SK-N-SH (cell line): ENCODE measurements around the gene COBL. TPM values are rescaled to one million over a fixed set of nuclear protein-coding genes. Genes with fewer than 3 reads are reported as not detected.

ENCODE experiments used
- CTCF ChIA-PET: fragments of 300-600, 350-600 bp; formaldehyde crosslinking; extraction: SDS; loops from one replicate; lab custom pipeline; 2021; lab: Yijun Ruan, JAX
- POLR2A ChIA-PET: fragments of 350-600 bp; sonication (Branson Sonifier 250); formaldehyde crosslinking; extraction: SDS; loops from one replicate; lab custom pipeline; 2020; ENCODE audit warnings: antibody characterized with exemption, inconsistent platforms; lab: Yijun Ruan, JAX
- DNase-seq: peaks from one replicate; pipeline ENCODE4 v3.0.0; 2012
- H2AFZ ChIP-seq: fragments of 200-600 bp; sonication (generic); 2 replicates; pipeline ENCODE4 v1.8.1; 2016; ENCODE audit warnings: antibody characterized with exemption, mild to moderate bottlenecking, low read depth
- H3F3A ChIP-seq: fragments of 200-600 bp; sonication (generic); replicated peaks from 2 replicates; pipeline ENCODE3; 2016; ENCODE audit warnings: antibody characterized with exemption, mild to moderate bottlenecking; ENCODE audit not compliant: insufficient read depth
- H3K27ac ChIP-seq, 2 experiments: fragments of 200-500 bp in 1 of 2; fragments of 200-600 bp in 1 of 2; sonication (Bioruptor generic) in 1 of 2; sonication (generic), shearing (Covaris generic) in 1 of 2; 2 replicates each; pipeline versions ENCODE4 v1.5.1 to v1.6.1; 2014 to 2016; ENCODE audit warnings: low read depth in 2 of 2, inconsistent platforms in 1 of 2, low read length in 1 of 2, mild to moderate bottlenecking in 1 of 2, mixed read lengths in 1 of 2
- H3K27me3 ChIP-seq: fragments of 200-600 bp; sonication (generic), shearing (Covaris generic); 2 replicates; pipeline ENCODE4 v1.6.1; 2016; ENCODE audit warnings: mixed run types; ENCODE audit not compliant: insufficient read depth
- H3K36me3 ChIP-seq, 2 experiments: fragments of 200-500 bp in 1 of 2; fragments of 200-600 bp in 1 of 2; sonication (Bioruptor generic) in 1 of 2; sonication (generic) in 1 of 2; replicated peaks in 1 of 2; 2 replicates each; pipeline versions ENCODE3 to v1.5.1; 2014 to 2016; ENCODE audit warnings: low read length in 1 of 2, mild to moderate bottlenecking in 1 of 2; ENCODE audit not compliant: insufficient read depth in 2 of 2, control insufficient read depth in 1 of 2
- H3K4me1 ChIP-seq, 2 experiments: fragments of 200-500 bp in 1 of 2; fragments of 200-600 bp in 1 of 2; sonication (Bioruptor generic) in 1 of 2; sonication (generic), shearing (Covaris generic) in 1 of 2; 2 replicates each; pipeline versions ENCODE4 v1.5.1 to v1.6.1; 2014 to 2016; ENCODE audit warnings: low read depth in 1 of 2, low read length in 1 of 2, mixed run types in 1 of 2; ENCODE audit not compliant: insufficient read depth in 2 of 2, control insufficient read depth in 1 of 2
- H3K4me2 ChIP-seq: fragments of 200-600 bp; sonication (generic), shearing (Covaris generic); 2 replicates; pipeline ENCODE4 v1.6.1; 2017; ENCODE audit warnings: mixed run types
- H3K4me3 ChIP-seq, 2 experiments: fragments of 200-500 bp in 1 of 2; fragments of 200-600 bp in 1 of 2; sonication (Bioruptor generic) in 1 of 2; sonication (generic), shearing (Covaris generic) in 1 of 2; 2 replicates each; pipeline versions ENCODE4 v1.5.1 to v1.8.1; 2014 to 2016; ENCODE audit warnings: low read depth in 2 of 2, inconsistent platforms in 1 of 2, low read length in 1 of 2, mild to moderate bottlenecking in 1 of 2, mixed read lengths in 1 of 2, moderate library complexity in 1 of 2
- H3K79me2 ChIP-seq: fragments of 200-600 bp; sonication (generic); 2 replicates; pipeline ENCODE4 v1.8.1; 2017; ENCODE audit warnings: mild to moderate bottlenecking; ENCODE audit not compliant: insufficient read depth
- H3K9ac ChIP-seq: fragments of 200-600 bp; sonication (generic); 2 replicates; pipeline ENCODE4 v1.6.1; 2017; ENCODE audit warnings: mixed run types
- H3K9me2 ChIP-seq: fragments of 200-600 bp; sonication (generic); 2 replicates; pipeline ENCODE4 v1.6.1; 2017; ENCODE audit warnings: mixed run types
- H3K9me3 ChIP-seq: fragments of 200-600 bp; sonication (generic); 2 replicates; pipeline ENCODE4 v1.6.1; 2017; ENCODE audit warnings: mixed run types, mild to moderate bottlenecking, moderate library complexity
- H4K20me1 ChIP-seq: fragments of 200-600 bp; sonication (generic); 2 replicates; pipeline ENCODE4 v1.6.1; 2017; ENCODE audit warnings: mild to moderate bottlenecking, mixed run types; ENCODE audit not compliant: insufficient read depth
- CHD2 ChIP-seq: fragments of 150-350 bp; IDR thresholded peaks from 2 replicates; pipeline ENCODE4 v1.6.1; 2018; ENCODE audit warnings: low read length; ENCODE audit not compliant: partially characterized antibody
- EP300 ChIP-seq, 2 experiments: IDR thresholded peaks; 2 replicates each; pipeline versions ENCODE4 v1.4.0 to v1.6.1; 2012; ENCODE audit warnings: borderline replicate concordance in 1 of 2, low read depth in 1 of 2, low read length in 1 of 2
- GABPA ChIP-seq: IDR thresholded peaks from 2 replicates; pipeline ENCODE4 v1.4.0; 2012; ENCODE audit warnings: low read depth, mild to moderate bottlenecking
- IRF3 ChIP-seq: fragments of 150-350 bp; IDR thresholded peaks from 2 replicates; pipeline ENCODE4 v1.6.1; 2016; ENCODE audit warnings: mild to moderate bottlenecking, low read depth, low read length
- JUND ChIP-seq: IDR thresholded peaks from 2 replicates; pipeline ENCODE4 v1.4.0; 2012
- RAD21 ChIP-seq: IDR thresholded peaks from 2 replicates; pipeline ENCODE4 v1.6.1; 2012; ENCODE audit warnings: mild to moderate bottlenecking, low read length
- RFX5 ChIP-seq: IDR thresholded peaks from 2 replicates; pipeline ENCODE4 v1.6.1; 2012; ENCODE audit warnings: mild to moderate bottlenecking, improper control_type of control experiment, low read length
- RXRA ChIP-seq: IDR thresholded peaks from 2 replicates; pipeline ENCODE4 v1.4.0; 2012; ENCODE audit warnings: low read depth, mild to moderate bottlenecking, borderline replicate concordance
- SIN3A ChIP-seq: IDR thresholded peaks from 2 replicates; pipeline ENCODE4 v1.6.1; 2012; ENCODE audit warnings: low read depth, mild to moderate bottlenecking, low read length, moderate library complexity, borderline replicate concordance
- WGBS: methylation state at CpG from one replicate; pipeline ENCODE4 v1.1.6; 2017; ENCODE audit warnings: low lambda C conversion rate; 5-methylcytosine and 5-hydroxymethylcytosine counted together
- polyA plus RNA-seq, 3 experiments: library from polyadenylated mRNA; depleted of rRNA; stranded (reverse); fragments of >200 nt; gene quantifications; 2 replicates each; pipeline ENCODE4 v1.2.3, GENCODE V29; 2012
- TF ChIP-seq, protein P1 (sequence below): IDR thresholded peaks from 2 replicates; pipeline ENCODE4 v1.4.0; 2012; ENCODE audit warnings: low read depth
- TF ChIP-seq, protein P2 (sequence below): fragments of 150-350 bp; IDR thresholded peaks from 2 replicates; pipeline ENCODE4 v1.6.1; 2017; ENCODE audit warnings: antibody characterized with exemption, low read length, low read depth, borderline replicate concordance

COBL gene
- polyA plus RNA-seq, 1 of the 3 experiments (the other 2 are of a cell fraction), result under 0.01 TPM

GRCh38 chr7:51313738-51314425 lies 2.7 kb downstream of the COBL start:
- H2AFZ ChIP-seq, result no peak overlapping the region
- CTCF ChIA-PET, result interaction anchor here (1.1 kb wide), 1 partner anchor 153 kb away, joined by 3 read pairs; no protein-coding TSS in a partner anchor
- H3K9me3 ChIP-seq, result no peaks in the 10 kb centered on the region
- no peak for DNase-seq
- peaks cover 12% of the 10 kb centered on the region for H3K27me3 ChIP-seq
- H3K79me2 ChIP-seq, result no peaks in the 10 kb centered on the region
- POLR2A ChIA-PET, result no interaction called here
- WGBS, result 31% methylated on average over 6 of the region's 6 CpGs
- peaks cover 0 to 9% of the 10 kb centered on the region in 2 experiments; a peak in 1 of 4 replicates for H3K4me1 ChIP-seq
- no peaks in the 10 kb centered on the region for H3F3A ChIP-seq
- H3K9me2 ChIP-seq, result no peaks in the 10 kb centered on the region
- no peak overlapping the region for H3K4me3 ChIP-seq
- TF ChIP-seq CHD2, result no peak
- TF ChIP-seq EP300 (IDR thresholded peaks at IDR 0.05; ENCODE audit: borderline replicate concordance in 1 of 2, low read depth in 1 of 2, low read length in 1 of 2), result no peak
- TF ChIP-seq SIN3A, result no peak
- no peak for TF ChIP-seq JUND
- TF ChIP-seq RAD21, result no peak
- no peak for TF ChIP-seq RXRA
- no peak for TF ChIP-seq IRF3
- TF ChIP-seq, protein P1, sequence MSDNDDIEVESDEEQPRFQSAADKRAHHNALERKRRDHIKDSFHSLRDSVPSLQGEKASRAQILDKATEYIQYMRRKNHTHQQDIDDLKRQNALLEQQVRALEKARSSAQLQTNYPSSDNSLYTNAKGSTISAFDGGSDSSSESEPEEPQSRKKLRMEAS, result no peak
- TF ChIP-seq, all 33 proteins: peak for 0
- H3K27ac ChIP-seq, result no peak overlapping the region
- H3K4me2 ChIP-seq, result no peak overlapping the region
- no peaks in the 10 kb centered on the region for H3K36me3 ChIP-seq
- H3K9ac ChIP-seq, result no peak overlapping the region
- H4K20me1 ChIP-seq, result no peaks in the 10 kb centered on the region

DNA sequence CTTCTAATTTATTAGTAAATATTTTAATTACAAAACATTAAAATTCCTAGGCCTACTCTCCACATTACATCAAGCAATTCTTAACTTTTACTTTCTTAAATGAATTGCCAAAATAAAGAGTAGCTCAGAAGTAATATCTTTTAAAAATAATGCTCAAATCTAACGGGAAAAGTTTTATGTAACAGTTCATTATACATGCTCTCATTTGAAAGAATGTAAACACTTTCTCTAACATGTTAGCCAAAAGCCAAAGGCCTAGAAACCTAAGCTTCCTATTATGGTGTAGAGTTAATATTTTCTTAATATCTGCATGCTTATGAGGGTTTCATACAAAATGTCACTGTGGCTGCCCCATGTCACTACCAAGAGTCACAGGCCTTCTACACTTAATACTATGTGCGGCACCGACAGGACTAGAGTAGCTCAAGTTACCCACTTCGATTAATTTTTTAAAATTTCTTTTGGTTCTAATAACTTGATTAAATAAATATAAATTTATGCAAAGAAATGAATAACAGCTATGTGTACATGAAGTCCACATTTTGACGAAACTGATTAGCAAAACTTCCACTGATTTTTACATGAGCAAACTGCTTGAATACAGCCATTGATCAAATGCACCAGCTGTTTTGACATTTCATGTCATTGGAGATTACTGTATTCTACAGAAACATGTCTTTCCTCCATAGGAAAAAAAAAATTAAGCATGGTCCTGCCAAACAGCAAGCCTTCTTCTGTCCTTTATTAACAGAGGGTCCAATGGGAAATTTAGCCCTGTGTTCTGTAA lies 3.5 kb downstream of the COBL start:
- no peak for TF ChIP-seq RFX5
- TF ChIP-seq, protein P2, sequence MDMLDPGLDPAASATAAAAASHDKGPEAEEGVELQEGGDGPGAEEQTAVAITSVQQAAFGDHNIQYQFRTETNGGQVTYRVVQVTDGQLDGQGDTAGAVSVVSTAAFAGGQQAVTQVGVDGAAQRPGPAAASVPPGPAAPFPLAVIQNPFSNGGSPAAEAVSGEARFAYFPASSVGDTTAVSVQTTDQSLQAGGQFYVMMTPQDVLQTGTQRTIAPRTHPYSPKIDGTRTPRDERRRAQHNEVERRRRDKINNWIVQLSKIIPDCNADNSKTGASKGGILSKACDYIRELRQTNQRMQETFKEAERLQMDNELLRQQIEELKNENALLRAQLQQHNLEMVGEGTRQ, result no peak
- TF ChIP-seq GABPA, result no peak
- no peak for TF ChIP-seq JUND
- Histone ChIP-seq H3K27me3 (peaks cover 12% of the 10 kb centered on the region), H2AFZ (no peak overlapping the region), H3F3A (no peaks in the 10 kb centered on the region), H3K4me1 (peaks cover 0 to 9% of the 10 kb centered on the region in 2 experiments; a peak in 1 of 4 replicates), H3K4me3 (no peak overlapping the region), H3K79me2 (no peaks in the 10 kb centered on the region), H4K20me1 (no peaks in the 10 kb centered on the region), H3K36me3 (no peaks in the 10 kb centered on the region), H3K9ac (no peak overlapping the region), H3K9me2 (no peaks in the 10 kb centered on the region), H3K4me2 (no peak overlapping the region), H3K27ac (no peak overlapping the region), H3K9me3 (no peaks in the 10 kb centered on the region)
- 59% methylated on average over 5 of the region's 5 CpGs for WGBS
- POLR2A ChIA-PET, result no interaction called here
- no peak for DNase-seq
- CTCF ChIA-PET, result interaction anchor here (1.1 kb wide), 1 partner anchor 152 kb away, joined by 3 read pairs; no protein-coding TSS in a partner anchor
